WTC11 (cell line): Measurements from ENCODE around the gene ECM1. TPM values are rescaled to one million over a fixed set of nuclear protein-coding genes. Genes with fewer than 3 reads are reported as not detected.

Source experiments
- ATAC-seq: fragments of 200-7000 bp; cut with Tn5 transposase; 2 replicates; pipeline ENCODE4 v1.10.0; 2021; ENCODE audit warnings: mild to moderate bottlenecking, moderate library complexity
- CTCF ChIA-PET: fragments of 300-600 bp; sonication (Branson Sonifier 250); formaldehyde crosslinking; loops from one replicate; lab custom pipeline; 2021; ENCODE audit warnings: antibody characterized with exemption; lab: Charles Lee
- POLR2A ChIA-PET: fragments of 350-600 bp; sonication (Branson Sonifier 250); formaldehyde crosslinking; loops from one replicate; lab custom pipeline; 2021; ENCODE audit warnings: antibody characterized with exemption; lab: Charles Lee
- DNase-seq: peaks from one replicate; pipeline ENCODE4 v3.0.0; 2021; ENCODE audit warnings: low spot score
- H3K27ac Mint-ChIP-seq: 2 replicates; pipeline ENCODE4 v1.8.0; 2021; ENCODE audit warnings: mixed read lengths
- H3K27me3 Mint-ChIP-seq: 2 replicates; pipeline ENCODE4 v1.8.0; 2021; ENCODE audit warnings: low read depth, mild to moderate bottlenecking, moderate library complexity, mixed read lengths
- H3K36me3 Mint-ChIP-seq: 2 replicates; pipeline ENCODE4 v1.8.0; 2021; ENCODE audit warnings: mixed read lengths
- H3K4me1 Mint-ChIP-seq: 2 replicates; pipeline ENCODE4 v1.8.0; 2022; ENCODE audit warnings: mixed read lengths
- H3K4me3 Mint-ChIP-seq: 2 replicates; pipeline ENCODE4 v1.8.0; 2021; ENCODE audit warnings: mild to moderate bottlenecking, moderate library complexity, mixed read lengths
- H3K9me3 Mint-ChIP-seq: 2 replicates; pipeline ENCODE4 v1.8.0; 2021; ENCODE audit warnings: mixed read lengths
- AFF4 ChIP-seq: sonication (generic); formaldehyde crosslinking; IDR thresholded peaks from 2 replicates; pipeline ENCODE4 v1.8.1; 2023; ENCODE audit warnings: mild to moderate bottlenecking, missing genetic modification reagents, borderline replicate concordance
- CREB1 ChIP-seq: sonication (generic); formaldehyde crosslinking; IDR thresholded peaks from 2 replicates; pipeline ENCODE4 v1.8.0; 2023; ENCODE audit warnings: mild to moderate bottlenecking, missing genetic modification reagents
- CREM ChIP-seq: sonication (generic); formaldehyde crosslinking; IDR thresholded peaks from 2 replicates; pipeline ENCODE4 v1.8.1; 2022; ENCODE audit warnings: mild to moderate bottlenecking, missing genetic modification reagents, moderate library complexity
- CTCF ChIP-seq: fragments of 200-600 bp; IDR thresholded peaks from 2 replicates; pipeline ENCODE4 v1.8.0; 2022; ENCODE audit warnings: antibody characterized with exemption
- ETV6 ChIP-seq: sonication (generic); formaldehyde crosslinking; IDR thresholded peaks from 2 replicates; pipeline ENCODE4 v1.8.1; 2022; ENCODE audit warnings: mild to moderate bottlenecking, missing genetic modification reagents
- IRF1 ChIP-seq: sonication (generic); formaldehyde crosslinking; IDR thresholded peaks from 2 replicates; pipeline ENCODE4 v1.8.0; 2023; ENCODE audit warnings: missing genetic modification reagents
- JUN ChIP-seq: sonication (generic); formaldehyde crosslinking; IDR thresholded peaks from 2 replicates; pipeline ENCODE4 v1.8.0; 2023; ENCODE audit warnings: mild to moderate bottlenecking, missing genetic modification reagents
- NFE2L1 ChIP-seq: sonication (generic); formaldehyde crosslinking; IDR thresholded peaks from 2 replicates; pipeline ENCODE4 v1.8.1; 2023; ENCODE audit warnings: missing genetic modification reagents
- NR2C2 ChIP-seq: sonication (generic); formaldehyde crosslinking; IDR thresholded peaks from 2 replicates; pipeline ENCODE4 v1.8.0; 2022; ENCODE audit warnings: mild to moderate bottlenecking, missing genetic modification reagents
- ZNF121 ChIP-seq: sonication (generic); formaldehyde crosslinking; IDR thresholded peaks from 2 replicates; pipeline ENCODE4 v1.8.0; 2023; ENCODE audit warnings: missing genetic modification reagents
- ZNF219 ChIP-seq: sonication (generic); formaldehyde crosslinking; IDR thresholded peaks from 2 replicates; pipeline ENCODE4 v1.8.0; 2023; ENCODE audit warnings: missing genetic modification reagents, mild to moderate bottlenecking, borderline replicate concordance
- ZNF317 ChIP-seq: sonication (generic); formaldehyde crosslinking; IDR thresholded peaks from 2 replicates; pipeline ENCODE4 v1.8.1; 2023; ENCODE audit warnings: low read depth, mild to moderate bottlenecking, moderate library complexity, missing genetic modification reagents, borderline replicate concordance
- ZNF416 ChIP-seq: fragments of 250-450 bp; sonication (Bioruptor Pico); IDR thresholded peaks from 2 replicates; pipeline ENCODE4 v1.9.0; 2021; ENCODE audit warnings: mild to moderate bottlenecking, inconsistent platforms
- total RNA-seq: library from RNA; stranded (reverse); gene quantifications from 3 replicates; pipeline ENCODE4 v1.2.3, GENCODE V29; 2021
- TF ChIP-seq, protein P1 (sequence below): sonication (generic); formaldehyde crosslinking; IDR thresholded peaks from 2 replicates; pipeline ENCODE4 v1.8.0; 2022; ENCODE audit warnings: mild to moderate bottlenecking, missing genetic modification reagents
- TF ChIP-seq, protein P2 (sequence below): sonication (generic); formaldehyde crosslinking; IDR thresholded peaks from 2 replicates; pipeline ENCODE4 v1.8.0; 2022; ENCODE audit warnings: mild to moderate bottlenecking, missing genetic modification reagents
- TF ChIP-seq, protein P3 (sequence below): sonication (generic); formaldehyde crosslinking; conservative IDR thresholded peaks from 2 replicates; pipeline ENCODE4 v1.8.1; 2023; ENCODE audit warnings: mild to moderate bottlenecking, low read depth, missing genetic modification reagents, moderate library complexity

The ECM1 gene
- total RNA-seq, 1 experiment from 2014 or later: 1.6 TPM

- ATAC-seq (no peak), DNase-seq (no peak)
- H3K27ac Mint-ChIP-seq: no peak overlapping the region
- ChIA-PET POLR2A (interaction anchor here (0.6 to 1.3 kb wide), 4 partner anchors 9 to 56 kb away, joined by 4 read pairs; partner anchors contain the start of genes ADAMTSL4 and MCL1), CTCF (interaction anchor here (1.5 to 7.9 kb wide), 4 partner anchors 8 to 27 kb away, joined by 7 to 144 read pairs (median 82); partner anchors contain the start of gene ADAMTSL4)
- TF ChIP-seq JUN (CRISPR knock-in tag) (no peak), ZNF317 (CRISPR knock-in tag) (no peak), CREM (CRISPR knock-in tag) (no peak), CTCF (no peak), NR2C2 (CRISPR knock-in tag) (no peak), ETV6 (CRISPR knock-in tag) (no peak), ZNF416 (CRISPR knock-in tag) (no peak)
- TF ChIP-seq, protein P1, sequence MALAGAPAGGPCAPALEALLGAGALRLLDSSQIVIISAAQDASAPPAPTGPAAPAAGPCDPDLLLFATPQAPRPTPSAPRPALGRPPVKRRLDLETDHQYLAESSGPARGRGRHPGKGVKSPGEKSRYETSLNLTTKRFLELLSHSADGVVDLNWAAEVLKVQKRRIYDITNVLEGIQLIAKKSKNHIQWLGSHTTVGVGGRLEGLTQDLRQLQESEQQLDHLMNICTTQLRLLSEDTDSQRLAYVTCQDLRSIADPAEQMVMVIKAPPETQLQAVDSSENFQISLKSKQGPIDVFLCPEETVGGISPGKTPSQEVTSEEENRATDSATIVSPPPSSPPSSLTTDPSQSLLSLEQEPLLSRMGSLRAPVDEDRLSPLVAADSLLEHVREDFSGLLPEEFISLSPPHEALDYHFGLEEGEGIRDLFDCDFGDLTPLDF (CRISPR knock-in tag): no peak
- no peak overlapping the region for H3K4me3 Mint-ChIP-seq
- H3K36me3 Mint-ChIP-seq: peaks cover 4% of the 10 kb centered on the region; the same call in 1 of the 2 replicates
- no peaks in the 10 kb centered on the region for H3K27me3 Mint-ChIP-seq
- peaks cover 33% of the 10 kb centered on the region for H3K4me1 Mint-ChIP-seq
- no peaks in the 10 kb centered on the region for H3K9me3 Mint-ChIP-seq
Observed at GRCh38 chr1:150558303-150558704, 50.4 kb downstream of the ECM1 start.

DNA sequence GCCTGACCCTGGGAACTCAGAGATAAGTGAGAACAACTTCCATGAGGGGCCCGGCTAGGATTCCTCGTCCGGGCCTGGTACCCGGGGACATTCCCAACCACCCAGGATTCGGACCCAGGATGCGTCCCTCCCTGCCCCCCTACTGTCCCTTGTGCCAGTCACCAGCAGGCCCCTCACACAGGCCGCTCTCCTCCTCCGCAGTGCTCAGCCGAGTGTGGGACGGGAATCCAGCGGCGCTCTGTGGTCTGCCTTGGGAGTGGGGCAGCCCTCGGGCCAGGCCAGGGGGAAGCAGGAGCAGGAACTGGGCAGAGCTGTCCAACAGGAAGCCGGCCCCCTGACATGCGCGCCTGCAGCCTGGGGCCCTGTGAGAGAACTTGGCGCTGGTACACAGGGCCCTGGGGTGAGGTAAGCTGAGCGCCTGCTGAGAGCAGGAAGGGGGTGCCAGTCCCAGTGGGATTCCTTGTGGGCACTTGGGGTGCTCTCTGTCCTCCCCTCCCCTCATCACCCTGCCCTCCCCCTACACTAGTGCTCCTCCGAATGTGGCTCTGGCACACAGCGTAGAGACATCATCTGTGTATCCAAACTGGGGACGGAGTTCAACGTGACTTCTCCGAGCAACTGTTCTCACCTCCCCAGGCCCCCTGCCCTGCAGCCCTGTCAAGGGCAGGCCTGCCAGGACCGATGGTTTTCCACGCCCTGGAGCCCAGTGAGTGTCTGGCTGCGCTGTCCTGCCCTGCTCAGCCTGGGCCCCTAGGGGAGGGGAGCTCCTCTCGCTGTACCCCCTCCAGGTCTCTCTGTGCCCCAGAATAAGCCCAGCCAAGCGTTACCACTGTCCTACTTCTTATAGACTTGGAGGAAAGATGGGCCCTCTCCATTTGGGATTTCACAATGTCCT lies 51.1 kb downstream of the ECM1 start:
- ATAC-seq (no peak), DNase-seq (no peak)
- no peaks in the 10 kb centered on the region for H3K27me3 Mint-ChIP-seq
- H3K9me3 Mint-ChIP-seq: no peaks in the 10 kb centered on the region
- peaks cover 40% of the 10 kb centered on the region for H3K4me1 Mint-ChIP-seq
- H3K27ac Mint-ChIP-seq: no peak overlapping the region
- POLR2A ChIA-PET: interaction anchor here (0.6 to 2.1 kb wide), 7 partner anchors 9 to 67 kb away, joined by 3 to 11 read pairs (median 4); partner anchors contain the start of genes ADAMTSL4 and MCL1
- H3K36me3 Mint-ChIP-seq: peaks cover 4% of the 10 kb centered on the region; the same call in 1 of the 2 replicates
- H3K4me3 Mint-ChIP-seq: no peak overlapping the region
- CTCF ChIA-PET: interaction anchor here (0.5 to 7.9 kb wide), 37 partner anchors 9 to 541 kb away, joined by 3 to 144 read pairs (median 5); partner anchors contain the start of genes ADAMTSL4, CTSK, ENSA and FALEC
- TF ChIP-seq AFF4 (CRISPR knock-in tag) (no peak), ZNF121 (peak; percentile 94)
- TF ChIP-seq, all 79 proteins: peak for 1

DNA sequence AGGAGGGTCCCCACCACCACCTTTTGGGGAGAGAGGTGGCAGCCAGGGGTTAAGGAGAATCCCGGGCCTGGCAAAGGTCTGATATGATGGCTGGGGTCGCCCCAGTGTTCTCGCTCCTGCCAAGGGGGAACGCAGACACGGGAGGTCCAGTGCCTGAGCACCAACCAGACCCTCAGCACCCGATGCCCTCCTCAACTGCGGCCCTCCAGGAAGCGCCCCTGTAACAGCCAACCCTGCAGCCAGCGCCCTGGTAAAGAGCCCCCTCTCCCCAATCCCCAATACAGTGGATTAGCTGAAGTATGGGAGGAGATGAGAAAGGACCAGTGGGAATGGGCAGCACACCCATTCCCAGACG lies 51.7 kb downstream of the ECM1 start:
- Mint-ChIP-seq H3K27ac (no peak overlapping the region), H3K27me3 (no peaks in the 10 kb centered on the region)

More for the DNA sequence above, 51.7 kb downstream of the ECM1 start:
- no peak for ATAC-seq
- no peaks in the 10 kb centered on the region for H3K9me3 Mint-ChIP-seq
- peaks cover 4% of the 10 kb centered on the region; the same call in 1 of the 2 replicates for H3K36me3 Mint-ChIP-seq
- H3K4me3 Mint-ChIP-seq: no peak overlapping the region
- ChIA-PET POLR2A (interaction anchor here (0.6 to 2.1 kb wide), 4 partner anchors 10 to 66 kb away, joined by 3 to 11 read pairs (median 3); partner anchors contain the start of gene MCL1), CTCF (interaction anchor here (0.5 to 7.9 kb wide), 35 partner anchors 9 to 540 kb away, joined by 3 to 144 read pairs (median 5); partner anchors contain the start of genes ADAMTSL4, CTSK, ENSA and FALEC)
- DNase-seq: no peak
- peaks cover 43% of the 10 kb centered on the region for H3K4me1 Mint-ChIP-seq
- TF ChIP-seq, protein P2, sequence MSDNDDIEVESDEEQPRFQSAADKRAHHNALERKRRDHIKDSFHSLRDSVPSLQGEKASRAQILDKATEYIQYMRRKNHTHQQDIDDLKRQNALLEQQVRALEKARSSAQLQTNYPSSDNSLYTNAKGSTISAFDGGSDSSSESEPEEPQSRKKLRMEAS (CRISPR knock-in tag): 0 out of 2 replicates have a peak, but pooled peaks have one; percentile 36
- TF ChIP-seq CREB1 (CRISPR knock-in tag) (no peak), IRF1 (CRISPR knock-in tag) (no peak), NFE2L1 (no peak), ZNF219 (CRISPR knock-in tag) (no peak)
- TF ChIP-seq, protein P3, sequence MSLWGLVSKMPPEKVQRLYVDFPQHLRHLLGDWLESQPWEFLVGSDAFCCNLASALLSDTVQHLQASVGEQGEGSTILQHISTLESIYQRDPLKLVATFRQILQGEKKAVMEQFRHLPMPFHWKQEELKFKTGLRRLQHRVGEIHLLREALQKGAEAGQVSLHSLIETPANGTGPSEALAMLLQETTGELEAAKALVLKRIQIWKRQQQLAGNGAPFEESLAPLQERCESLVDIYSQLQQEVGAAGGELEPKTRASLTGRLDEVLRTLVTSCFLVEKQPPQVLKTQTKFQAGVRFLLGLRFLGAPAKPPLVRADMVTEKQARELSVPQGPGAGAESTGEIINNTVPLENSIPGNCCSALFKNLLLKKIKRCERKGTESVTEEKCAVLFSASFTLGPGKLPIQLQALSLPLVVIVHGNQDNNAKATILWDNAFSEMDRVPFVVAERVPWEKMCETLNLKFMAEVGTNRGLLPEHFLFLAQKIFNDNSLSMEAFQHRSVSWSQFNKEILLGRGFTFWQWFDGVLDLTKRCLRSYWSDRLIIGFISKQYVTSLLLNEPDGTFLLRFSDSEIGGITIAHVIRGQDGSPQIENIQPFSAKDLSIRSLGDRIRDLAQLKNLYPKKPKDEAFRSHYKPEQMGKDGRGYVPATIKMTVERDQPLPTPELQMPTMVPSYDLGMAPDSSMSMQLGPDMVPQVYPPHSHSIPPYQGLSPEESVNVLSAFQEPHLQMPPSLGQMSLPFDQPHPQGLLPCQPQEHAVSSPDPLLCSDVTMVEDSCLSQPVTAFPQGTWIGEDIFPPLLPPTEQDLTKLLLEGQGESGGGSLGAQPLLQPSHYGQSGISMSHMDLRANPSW: no peak
